ENCODE results near the gene DISP3. TPM values are rescaled to one million over a fixed set of nuclear protein-coding genes. Genes with fewer than 3 reads are reported as not detected.

DISP3 gene
- total and polyA plus RNA-seq, 2 of the 13 experiments (the other 11 are each of a cell fraction or from before 2014, with no cell fraction given), result 0.08 to 0.13 TPM

DNA sequence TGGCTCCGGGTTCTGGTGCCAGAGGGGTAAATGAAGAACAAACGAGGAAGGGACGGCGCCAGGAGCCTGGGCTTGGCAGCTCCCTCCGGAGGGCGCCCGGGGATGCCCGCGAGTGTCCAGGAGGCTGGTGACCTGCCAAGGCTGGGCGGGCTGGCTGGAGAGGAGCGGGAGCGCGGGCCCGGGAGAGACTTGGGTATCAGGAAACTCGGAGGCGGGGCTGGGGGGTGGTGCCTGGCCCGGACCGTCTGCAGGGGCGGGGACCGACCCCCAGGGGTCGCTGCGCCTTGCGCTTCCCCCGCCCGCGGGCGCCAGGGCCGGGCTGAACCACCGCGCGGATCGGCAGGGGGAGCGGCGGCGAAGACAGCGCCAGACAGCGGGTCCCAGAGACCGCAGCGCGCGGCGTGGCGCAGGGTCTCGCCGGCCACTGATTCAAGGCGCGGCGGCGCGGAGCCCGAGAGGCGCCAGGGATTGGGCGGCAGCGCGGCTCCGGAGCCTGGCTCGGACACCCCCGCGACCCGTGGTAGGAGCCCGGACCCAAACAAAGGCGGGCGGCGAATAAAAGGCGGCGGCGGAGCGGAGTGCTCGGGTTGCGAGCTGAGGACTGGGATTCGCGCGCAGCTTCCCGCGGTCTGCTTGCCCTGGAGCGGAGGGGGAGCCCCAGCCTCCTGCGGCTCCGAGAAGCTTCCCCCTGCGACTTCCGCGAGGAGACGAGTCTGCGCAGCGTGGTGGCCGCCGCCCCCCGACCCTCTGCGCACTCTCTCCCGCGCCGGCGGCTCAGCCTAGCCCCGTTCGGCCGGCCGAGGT is at the start of gene DISP3 (continued):
- TF ChIP-seq, protein P1, sequence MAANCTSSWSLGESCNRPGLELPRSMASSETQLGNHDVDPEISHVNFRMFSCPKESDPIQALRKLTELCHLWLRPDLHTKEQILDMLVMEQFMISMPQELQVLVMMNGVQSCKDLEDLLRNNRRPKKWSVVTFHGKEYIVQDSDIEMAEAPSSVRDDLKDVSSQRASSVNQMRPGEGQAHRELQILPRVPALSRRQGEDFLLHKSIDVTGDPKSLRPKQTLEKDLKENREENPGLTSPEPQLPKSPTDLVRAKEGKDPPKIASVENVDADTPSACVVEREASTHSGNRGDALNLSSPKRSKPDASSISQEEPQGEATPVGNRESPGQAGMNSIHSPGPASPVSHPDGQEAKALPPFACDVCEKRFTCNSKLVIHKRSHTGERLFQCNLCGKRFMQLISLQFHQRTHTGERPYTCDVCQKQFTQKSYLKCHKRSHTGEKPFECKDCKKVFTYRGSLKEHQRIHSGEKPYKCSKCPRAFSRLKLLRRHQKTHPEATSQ (CRISPR knock-in tag; IDR thresholded peaks at IDR 0.05; ENCODE audit: borderline replicate concordance), result no peak
- TF ChIP-seq SP1 (IDR thresholded peaks at IDR 0.05) (no peak), SP1 (CRISPR knock-in tag; IDR thresholded peaks at IDR 0.05) (0 out of 2 replicates have a peak, but pooled peaks have one; percentile 35), ZBTB34 (CRISPR knock-in tag; IDR thresholded peaks at IDR 0.05) (no peak), CTCF (CRISPR knock-in tag; IDR thresholded peaks at IDR 0.05) (peak; percentile 75), ARNT (IDR thresholded peaks at IDR 0.05) (no peak), NR0B2 (CRISPR knock-in tag; IDR thresholded peaks at IDR 0.05) (no peak), CC2D1A (CRISPR knock-in tag; IDR thresholded peaks at IDR 0.05) (no peak), SPEN (CRISPR knock-in tag; IDR thresholded peaks at IDR 0.05; ENCODE audit: low read depth) (peak; percentile 44; the same call in 1 of the 2 replicates), ZBTB40 (IDR thresholded peaks at IDR 0.05) (no peak), ZBTB40 (CRISPR knock-in tag; IDR thresholded peaks at IDR 0.05) (no peak), REL (CRISPR knock-in tag; conservative IDR thresholded peaks at IDR 0.05) (0 out of 2 replicates have a peak, but pooled peaks have one; percentile 3)
- TF ChIP-seq, protein P2, sequence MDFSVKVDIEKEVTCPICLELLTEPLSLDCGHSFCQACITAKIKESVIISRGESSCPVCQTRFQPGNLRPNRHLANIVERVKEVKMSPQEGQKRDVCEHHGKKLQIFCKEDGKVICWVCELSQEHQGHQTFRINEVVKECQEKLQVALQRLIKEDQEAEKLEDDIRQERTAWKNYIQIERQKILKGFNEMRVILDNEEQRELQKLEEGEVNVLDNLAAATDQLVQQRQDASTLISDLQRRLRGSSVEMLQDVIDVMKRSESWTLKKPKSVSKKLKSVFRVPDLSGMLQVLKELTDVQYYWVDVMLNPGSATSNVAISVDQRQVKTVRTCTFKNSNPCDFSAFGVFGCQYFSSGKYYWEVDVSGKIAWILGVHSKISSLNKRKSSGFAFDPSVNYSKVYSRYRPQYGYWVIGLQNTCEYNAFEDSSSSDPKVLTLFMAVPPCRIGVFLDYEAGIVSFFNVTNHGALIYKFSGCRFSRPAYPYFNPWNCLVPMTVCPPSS (IDR thresholded peaks at IDR 0.05), result no peak

Data from HepG2 (cell line).